ENCODE data around the gene HCCS.

GRCh38 chrX:11080741-11081305, 30.3 kb upstream of the HCCS start:
- TF ChIP-seq SIN3A (IDR thresholded peaks at IDR 0.05; ENCODE audit: borderline replicate concordance, insufficient read depth, low read length) (no peak), TAF1 (IDR thresholded peaks at IDR 0.05; ENCODE audit: borderline replicate concordance, insufficient read depth, low read length) (no peak), POLR2AphosphoS5 (IDR thresholded peaks at IDR 0.05; ENCODE audit: low read depth, low read length) (no peak), REST (IDR thresholded peaks at IDR 0.05; ENCODE audit: insufficient read depth in 1 of 2, low read depth in 2 of 2, low read length in 2 of 2) (no peak)

All from PFSK-1 (cell line).